ENCODE results near the gene ANKRD10. TPM values are rescaled to one million over a fixed set of nuclear protein-coding genes. Genes with fewer than 3 reads are reported as not detected.
"Not testable (repeated sequence)": the region's sequence is repeated elsewhere in the genome, so short reads cannot be mapped to it uniquely, and the experiment has no call there.

ANKRD10 gene
- polyA plus RNA-seq, 4 donors, result 40.3 to 147 (median 62.8) TPM

DNA sequence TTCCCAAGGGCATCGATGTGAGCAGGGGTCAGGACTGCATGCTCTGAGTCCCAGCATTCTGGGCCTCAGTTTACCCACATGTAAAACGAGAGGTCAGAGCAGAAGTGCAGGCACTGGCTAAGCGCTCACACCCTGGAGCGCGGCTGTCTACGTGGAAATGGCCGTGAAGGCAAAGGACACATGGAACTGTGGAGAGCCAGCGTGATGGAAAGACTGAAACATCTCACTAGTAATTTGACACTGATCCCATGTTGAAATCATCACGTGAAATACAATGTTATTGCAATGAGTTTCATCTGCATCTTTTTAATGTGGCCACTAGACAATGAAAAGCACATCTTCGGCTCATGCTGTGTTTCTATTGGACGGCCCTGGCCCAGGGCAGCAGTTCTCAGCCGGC lies 41.3 kb upstream of the ANKRD10 start:
- H3K4me1 ChIP-seq (ENCODE audit: control insufficient read depth in 3 of 3, insufficient read depth in 2 of 3, low read depth in 1 of 3, low read length in 2 of 3); H3K4me3 ChIP-seq (ENCODE audit: low read depth in 1 of 3, low read length in 3 of 3); H3K9me3 ChIP-seq (ENCODE audit: control insufficient read depth in 2 of 2, insufficient read depth in 1 of 2, low read depth in 1 of 2, low read length in 1 of 2); H3K27me3 ChIP-seq (ENCODE audit: control insufficient read depth in 3 of 3, insufficient read depth in 3 of 3, low read length in 3 of 3); FAIRE-seq; H3K36me3 ChIP-seq (ENCODE audit: control insufficient read depth in 3 of 3, insufficient read depth in 2 of 3, low read depth in 1 of 3, low read length in 3 of 3); DNase-seq; H3K27ac ChIP-seq (ENCODE audit: low read depth in 1 of 3, low read length in 2 of 3): not testable (repeated sequence)
- 85 to 89% (median 85%) methylated on average over 11 of the region's 12 CpGs for WGBS, 3 donors

DNA sequence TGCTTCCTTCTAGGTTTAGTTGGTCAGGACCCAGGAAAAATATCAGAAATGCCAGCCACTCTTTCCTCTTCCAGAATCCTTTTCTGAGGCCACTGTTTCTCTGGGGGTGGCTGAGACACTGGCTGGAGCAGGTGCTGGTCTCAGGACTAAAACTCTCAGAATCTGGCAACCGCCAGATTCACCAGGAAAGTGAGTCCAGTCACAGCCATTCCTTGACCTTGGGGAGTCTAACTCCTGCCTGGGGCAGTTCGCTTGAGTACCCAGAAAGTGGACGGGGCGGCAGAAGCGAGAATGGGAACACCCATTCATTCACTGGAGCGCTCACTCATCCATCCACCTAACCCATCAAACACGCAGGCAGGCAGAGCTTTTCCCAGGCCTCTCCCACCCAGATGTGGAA lies 40.7 kb upstream of the ANKRD10 start:
- not testable (repeated sequence) for DNase-seq; H3K36me3 ChIP-seq (ENCODE audit: control insufficient read depth in 3 of 3, insufficient read depth in 2 of 3, low read depth in 1 of 3, low read length in 3 of 3); H3K27me3 ChIP-seq (ENCODE audit: control insufficient read depth in 3 of 3, insufficient read depth in 3 of 3, low read length in 3 of 3); FAIRE-seq; H3K4me3 ChIP-seq (ENCODE audit: low read depth in 1 of 3, low read length in 3 of 3); H3K4me1 ChIP-seq (ENCODE audit: control insufficient read depth in 3 of 3, insufficient read depth in 2 of 3, low read depth in 1 of 3, low read length in 2 of 3); H3K9me3 ChIP-seq (ENCODE audit: control insufficient read depth in 2 of 2, insufficient read depth in 1 of 2, low read depth in 1 of 2, low read length in 1 of 2)
- 74 to 88% (median 80%) methylated on average over 6 to 7 of the region's 7 CpGs for WGBS, 3 donors
- peak overlapping the region in 1 of 3 donors; percentile 65 for H3K27ac ChIP-seq (ENCODE audit: low read depth in 1 of 3, low read length in 2 of 3)

DNA sequence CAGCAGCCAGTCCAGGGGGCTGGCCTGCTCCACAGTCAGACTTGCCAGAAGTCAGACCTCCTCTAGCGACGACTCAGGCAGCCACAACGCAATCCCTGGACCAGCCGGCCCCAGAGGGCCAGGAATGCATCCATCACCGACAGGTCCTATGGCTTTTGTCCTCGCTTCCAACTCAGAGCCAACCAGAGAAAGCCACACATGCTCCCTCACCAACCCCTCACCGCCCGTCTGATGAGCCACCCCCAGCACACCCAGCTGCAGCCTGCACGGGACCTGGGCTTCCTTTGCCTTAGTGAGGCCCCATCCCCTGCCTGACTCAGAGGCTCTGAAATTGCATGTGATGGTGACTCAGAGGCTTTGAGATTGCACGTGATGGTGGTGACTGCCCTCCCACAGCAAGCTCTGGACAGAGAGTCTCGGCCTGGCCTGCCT lies 40.2 kb upstream of the ANKRD10 start:
- not testable (repeated sequence) for H3K4me3 ChIP-seq (ENCODE audit: low read depth in 1 of 3, low read length in 3 of 3); H3K4me1 ChIP-seq (ENCODE audit: control insufficient read depth in 3 of 3, insufficient read depth in 2 of 3, low read depth in 1 of 3, low read length in 2 of 3); H3K9me3 ChIP-seq (ENCODE audit: control insufficient read depth in 2 of 2, insufficient read depth in 1 of 2, low read depth in 1 of 2, low read length in 1 of 2); FAIRE-seq; H3K36me3 ChIP-seq (ENCODE audit: control insufficient read depth in 3 of 3, insufficient read depth in 2 of 3, low read depth in 1 of 3, low read length in 3 of 3); H3K27me3 ChIP-seq (ENCODE audit: control insufficient read depth in 3 of 3, insufficient read depth in 3 of 3, low read length in 3 of 3)
- 43 to 50% (median 48%) methylated on average over 11 of the region's 11 CpGs for WGBS, 3 donors
- DNase-seq, result peak; percentile 14 to 58
- peak overlapping the region in 1 of 3 donors; percentile 66 for H3K27ac ChIP-seq (ENCODE audit: low read depth in 1 of 3, low read length in 2 of 3)

DNA sequence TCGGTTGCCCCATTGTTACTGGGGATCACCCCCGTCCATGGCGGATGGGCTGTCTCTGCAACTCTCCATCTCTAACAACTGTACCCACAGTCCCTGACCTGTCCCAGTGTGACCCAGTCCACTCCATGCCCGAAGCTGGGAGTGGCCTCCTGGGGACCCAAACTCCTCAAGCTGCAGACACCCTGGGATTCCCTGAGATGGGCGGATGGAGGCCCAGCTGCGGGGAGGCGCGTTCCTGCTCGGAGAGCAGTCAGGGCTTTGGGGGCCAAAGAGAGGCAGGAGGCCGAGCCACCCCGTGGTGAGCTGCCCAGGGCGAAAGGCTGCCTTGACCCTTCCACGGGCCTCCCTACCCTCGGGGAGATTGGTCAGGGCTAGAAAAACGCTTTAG lies 39.7 kb upstream of the ANKRD10 start:
- peak overlapping the region in 1 of 3 donors; percentile 66 for H3K27ac ChIP-seq (ENCODE audit: low read depth in 1 of 3, low read length in 2 of 3)
- 76 to 90% (median 81%) methylated on average over 12 to 15 of the region's 15 CpGs for WGBS, 3 donors

DNA sequence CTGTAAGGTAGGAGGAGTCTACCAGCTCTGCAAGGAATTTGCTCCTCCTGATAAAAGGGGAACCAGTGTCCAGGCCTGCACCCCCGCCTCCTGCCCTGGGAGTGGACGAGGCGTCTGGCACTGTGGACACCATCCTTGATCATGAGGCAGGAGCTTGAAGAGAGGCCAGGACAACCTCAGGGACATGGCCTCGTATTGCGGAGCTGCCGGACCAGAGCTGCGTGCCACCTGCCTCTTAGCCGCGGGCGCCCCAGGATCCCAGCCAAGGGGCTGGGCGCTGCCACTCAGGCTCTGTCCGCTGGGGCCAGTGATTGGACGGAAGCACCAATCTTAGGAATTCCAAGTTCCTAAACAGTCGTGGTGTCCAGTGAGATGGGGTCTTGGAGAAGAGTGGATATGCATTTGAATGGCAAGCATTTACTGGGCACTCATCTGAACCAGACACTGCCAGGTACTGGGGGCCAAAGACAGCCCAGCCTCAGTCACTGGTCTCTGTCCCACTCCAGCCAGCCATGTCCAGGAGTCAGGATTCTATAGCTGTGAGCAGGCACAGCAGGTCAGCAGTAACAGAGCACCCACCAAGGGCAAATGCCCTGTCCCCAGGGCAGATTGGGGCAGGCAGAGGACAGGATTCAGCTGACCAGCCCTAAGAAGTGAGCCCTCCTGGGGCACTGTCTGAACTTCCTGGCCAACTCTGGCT lies 39.1 kb upstream of the ANKRD10 start:
- Histone ChIP-seq H3K4me3 (ENCODE audit: low read depth in 1 of 3, low read length in 3 of 3) (no peak overlapping the region), H3K4me1 (ENCODE audit: control insufficient read depth in 3 of 3, insufficient read depth in 2 of 3, low read depth in 1 of 3, low read length in 2 of 3) (no peaks in the 10 kb centered on the region), H3K36me3 (ENCODE audit: control insufficient read depth in 3 of 3, insufficient read depth in 2 of 3, low read depth in 1 of 3, low read length in 3 of 3) (no peaks in the 10 kb centered on the region), H3K27ac (ENCODE audit: low read depth in 1 of 3, low read length in 2 of 3) (no peak overlapping the region), H3K9me3 (ENCODE audit: control insufficient read depth in 2 of 2, insufficient read depth in 1 of 2, low read depth in 1 of 2, low read length in 1 of 2) (peaks cover 0 to 4% of the 10 kb centered on the region in 2 donors), H3K27me3 (ENCODE audit: control insufficient read depth in 3 of 3, insufficient read depth in 3 of 3, low read length in 3 of 3) (no peaks in the 10 kb centered on the region)
- WGBS, 3 donors, result 90 to 94% (median 94%) methylated on average over 13 to 14 of the region's 14 CpGs
- FAIRE-seq (no peak), DNase-seq (no peak)

More for the DNA sequence above, 39.7 kb upstream of the ANKRD10 start:
- not testable (repeated sequence) for H3K4me1 ChIP-seq (ENCODE audit: control insufficient read depth in 3 of 3, insufficient read depth in 2 of 3, low read depth in 1 of 3, low read length in 2 of 3); H3K27me3 ChIP-seq (ENCODE audit: control insufficient read depth in 3 of 3, insufficient read depth in 3 of 3, low read length in 3 of 3); DNase-seq; H3K4me3 ChIP-seq (ENCODE audit: low read depth in 1 of 3, low read length in 3 of 3); H3K9me3 ChIP-seq (ENCODE audit: control insufficient read depth in 2 of 2, insufficient read depth in 1 of 2, low read depth in 1 of 2, low read length in 1 of 2); FAIRE-seq; H3K36me3 ChIP-seq (ENCODE audit: control insufficient read depth in 3 of 3, insufficient read depth in 2 of 3, low read depth in 1 of 3, low read length in 3 of 3)

DNA sequence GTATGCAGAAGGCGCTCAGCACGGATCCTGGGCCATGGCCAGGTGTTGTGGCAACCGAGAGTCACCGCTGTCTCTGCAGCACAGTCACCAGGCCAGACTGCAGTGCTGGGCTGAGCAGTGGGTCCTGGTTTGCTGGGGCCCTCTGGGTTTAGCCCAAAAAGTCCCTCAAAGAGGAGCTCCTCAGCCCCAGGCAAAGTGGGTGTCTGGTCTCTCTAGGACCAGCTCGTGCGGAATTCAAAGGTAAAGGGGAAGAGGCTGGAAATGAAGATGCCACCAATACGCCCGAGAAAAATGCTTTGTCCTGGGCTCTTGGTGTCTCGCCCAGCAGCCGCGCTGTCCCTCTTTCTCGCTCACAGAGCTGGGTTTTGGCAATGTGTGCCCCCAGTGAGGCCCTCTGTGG lies 38.5 kb upstream of the ANKRD10 start:
- no peaks in the 10 kb centered on the region for H3K4me1 ChIP-seq (ENCODE audit: control insufficient read depth in 3 of 3, insufficient read depth in 2 of 3, low read depth in 1 of 3, low read length in 2 of 3)
- no peak overlapping the region for H3K4me3 ChIP-seq (ENCODE audit: low read depth in 1 of 3, low read length in 3 of 3)
- peaks cover 0 to 3% of the 10 kb centered on the region in 2 donors for H3K9me3 ChIP-seq (ENCODE audit: control insufficient read depth in 2 of 2, insufficient read depth in 1 of 2, low read depth in 1 of 2, low read length in 1 of 2)
- H3K27ac ChIP-seq (ENCODE audit: low read depth in 1 of 3, low read length in 2 of 3), result no peak overlapping the region
- 86 to 94% (median 87%) methylated on average over 12 of the region's 12 CpGs for WGBS, 3 donors
- FAIRE-seq (no peak), DNase-seq (no peak)
- H3K36me3 ChIP-seq (ENCODE audit: control insufficient read depth in 3 of 3, insufficient read depth in 2 of 3, low read depth in 1 of 3, low read length in 3 of 3), result no peaks in the 10 kb centered on the region
- no peaks in the 10 kb centered on the region for H3K27me3 ChIP-seq (ENCODE audit: control insufficient read depth in 3 of 3, insufficient read depth in 3 of 3, low read length in 3 of 3)

DNA sequence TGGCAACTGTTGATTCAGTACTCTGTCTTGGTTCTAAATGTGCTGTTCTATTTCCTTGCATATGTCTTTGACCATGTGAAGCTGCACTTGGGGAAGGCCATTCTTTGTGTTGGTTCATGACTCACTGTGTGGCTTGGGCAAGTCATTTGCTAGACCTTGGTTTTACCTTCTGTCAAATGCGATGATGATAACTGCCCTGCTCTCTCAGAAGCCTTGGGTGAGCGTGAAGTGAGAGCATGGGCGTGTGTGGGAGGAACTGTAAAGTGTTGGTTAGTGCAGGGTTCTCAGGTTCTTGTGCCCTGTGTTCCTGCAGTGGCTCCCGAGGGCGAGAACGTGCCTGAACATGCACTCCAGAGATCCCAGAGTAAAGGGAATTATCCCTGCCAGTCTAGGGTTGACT lies 37.3 kb upstream of the ANKRD10 start:
- FAIRE-seq; H3K4me1 ChIP-seq (ENCODE audit: control insufficient read depth in 3 of 3, insufficient read depth in 2 of 3, low read depth in 1 of 3, low read length in 2 of 3); H3K27me3 ChIP-seq (ENCODE audit: control insufficient read depth in 3 of 3, insufficient read depth in 3 of 3, low read length in 3 of 3); H3K27ac ChIP-seq (ENCODE audit: low read depth in 1 of 3, low read length in 2 of 3); DNase-seq; H3K36me3 ChIP-seq (ENCODE audit: control insufficient read depth in 3 of 3, insufficient read depth in 2 of 3, low read depth in 1 of 3, low read length in 3 of 3); H3K4me3 ChIP-seq (ENCODE audit: low read depth in 1 of 3, low read length in 3 of 3); H3K9me3 ChIP-seq (ENCODE audit: control insufficient read depth in 2 of 2, insufficient read depth in 1 of 2, low read depth in 1 of 2, low read length in 1 of 2): not testable (repeated sequence)
- WGBS, 3 donors, result 66 to 75% (median 67%) methylated on average over 6 of the region's 6 CpGs

DNA sequence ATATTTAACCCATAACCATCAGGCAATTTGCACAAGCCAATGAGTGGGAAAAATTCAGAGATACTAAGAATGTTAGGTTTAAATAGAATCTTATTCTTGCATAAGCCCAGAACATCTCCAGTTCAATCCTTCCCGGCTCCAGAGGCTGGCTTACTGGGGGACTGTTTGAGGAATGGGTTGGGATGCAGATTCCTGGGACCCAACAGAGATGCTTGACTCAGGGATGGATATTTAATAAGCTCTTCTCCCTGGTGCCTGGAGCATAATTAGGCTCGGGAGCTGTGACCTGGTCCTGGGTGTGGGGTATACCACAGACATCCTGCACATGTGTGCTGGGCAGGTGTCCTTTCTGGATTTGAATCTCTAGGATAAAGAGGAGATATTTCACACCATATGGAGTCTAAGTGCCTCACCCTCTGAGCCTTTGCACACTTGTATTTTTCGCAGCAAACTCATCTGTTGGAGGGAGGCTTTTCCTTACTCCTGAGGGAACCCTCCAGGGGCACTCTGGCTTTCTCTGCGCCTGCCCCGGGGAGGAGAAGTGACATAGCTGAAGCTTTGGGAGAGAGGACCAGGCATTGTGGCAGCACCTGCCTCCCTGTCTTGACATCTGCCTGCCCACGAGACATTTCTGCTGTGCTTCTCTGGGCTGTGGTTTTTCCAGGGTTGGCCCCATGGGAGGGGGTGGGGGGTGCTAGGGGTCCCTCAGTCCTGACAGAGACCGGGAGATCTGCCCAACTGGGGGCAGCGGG lies 36.1 kb upstream of the ANKRD10 start:
- H3K27ac ChIP-seq (ENCODE audit: low read depth in 1 of 3, low read length in 2 of 3), result no peak overlapping the region
- H3K36me3 ChIP-seq (ENCODE audit: control insufficient read depth in 3 of 3, insufficient read depth in 2 of 3, low read depth in 1 of 3, low read length in 3 of 3), result no peaks in the 10 kb centered on the region
- WGBS, 3 donors, result 80 to 83% (median 81%) methylated on average over 8 of the region's 8 CpGs
- FAIRE-seq, result no peak
- H3K4me1 ChIP-seq (ENCODE audit: control insufficient read depth in 3 of 3, insufficient read depth in 2 of 3, low read depth in 1 of 3, low read length in 2 of 3), result no peaks in the 10 kb centered on the region
- DNase-seq, result no peak
- no peaks in the 10 kb centered on the region for H3K9me3 ChIP-seq (ENCODE audit: control insufficient read depth in 2 of 2, insufficient read depth in 1 of 2, low read depth in 1 of 2, low read length in 1 of 2)
- no peaks in the 10 kb centered on the region for H3K27me3 ChIP-seq (ENCODE audit: control insufficient read depth in 3 of 3, insufficient read depth in 3 of 3, low read length in 3 of 3)
- no peak overlapping the region for H3K4me3 ChIP-seq (ENCODE audit: low read depth in 1 of 3, low read length in 3 of 3)
